ENCODE measurements around the gene DPY19L1.
"Not testable (repeated sequence)": the region's sequence is repeated elsewhere in the genome, so short reads cannot be mapped to it uniquely, and the experiment has no call there.

DPY19L1 gene

DNA sequence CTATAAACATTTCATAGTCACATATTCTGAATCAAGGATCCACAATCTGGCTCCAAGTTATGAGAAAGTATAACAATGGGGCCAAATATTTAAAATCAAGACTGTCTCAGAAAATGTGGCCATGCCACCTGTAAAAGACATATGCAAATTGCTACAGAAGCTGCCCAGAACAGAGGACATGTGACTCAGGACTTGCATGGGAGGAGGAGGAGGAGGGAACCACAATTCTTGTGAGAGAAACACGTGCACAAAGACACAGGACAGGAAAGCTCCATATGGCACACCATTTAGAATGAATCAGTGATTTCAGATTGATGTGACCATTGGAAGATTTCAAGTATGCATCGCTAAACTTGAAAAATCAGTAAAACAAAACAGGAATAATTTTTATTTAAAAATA, 133.4 kb downstream of the DPY19L1 start:
- H3K36me3 Mint-ChIP-seq (ENCODE audit: low read depth); H3K27ac Mint-ChIP-seq; H3K4me3 Mint-ChIP-seq; DNase-seq (ENCODE audit: low spot score); H3K9me3 Mint-ChIP-seq; H3K4me1 Mint-ChIP-seq (ENCODE audit: low read depth): not testable (repeated sequence)
- peaks cover 16% of the 10 kb centered on the region for H3K27me3 Mint-ChIP-seq (ENCODE audit: low read depth)

DNA sequence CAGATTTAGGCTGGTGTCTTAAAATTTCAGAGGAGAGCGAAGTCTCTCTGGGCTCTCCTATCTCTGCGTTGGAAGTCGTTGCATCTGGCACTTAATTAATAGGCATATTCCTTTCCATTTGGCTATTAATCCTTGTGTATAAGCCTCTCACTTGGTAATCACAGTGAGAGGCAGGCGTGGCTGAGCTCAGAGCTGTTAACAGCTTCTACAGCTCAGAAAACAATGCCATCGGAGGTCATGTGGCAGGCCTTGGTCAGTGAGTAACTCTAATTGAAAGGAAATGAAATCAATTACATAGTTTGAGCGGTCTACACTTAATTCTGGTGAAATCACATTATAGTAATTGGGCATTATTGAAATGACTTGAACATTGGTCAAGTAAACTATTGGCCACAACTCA, 135.1 kb downstream of the DPY19L1 start:
- Mint-ChIP-seq H3K4me3 (no peak overlapping the region), H3K9me3 (no peaks in the 10 kb centered on the region), H3K4me1 (ENCODE audit: low read depth) (no peaks in the 10 kb centered on the region), H3K27ac (no peak overlapping the region), H3K27me3 (ENCODE audit: low read depth) (peaks cover 16% of the 10 kb centered on the region), H3K36me3 (ENCODE audit: low read depth) (no peaks in the 10 kb centered on the region)
- no peak for DNase-seq (ENCODE audit: low spot score)

DNA sequence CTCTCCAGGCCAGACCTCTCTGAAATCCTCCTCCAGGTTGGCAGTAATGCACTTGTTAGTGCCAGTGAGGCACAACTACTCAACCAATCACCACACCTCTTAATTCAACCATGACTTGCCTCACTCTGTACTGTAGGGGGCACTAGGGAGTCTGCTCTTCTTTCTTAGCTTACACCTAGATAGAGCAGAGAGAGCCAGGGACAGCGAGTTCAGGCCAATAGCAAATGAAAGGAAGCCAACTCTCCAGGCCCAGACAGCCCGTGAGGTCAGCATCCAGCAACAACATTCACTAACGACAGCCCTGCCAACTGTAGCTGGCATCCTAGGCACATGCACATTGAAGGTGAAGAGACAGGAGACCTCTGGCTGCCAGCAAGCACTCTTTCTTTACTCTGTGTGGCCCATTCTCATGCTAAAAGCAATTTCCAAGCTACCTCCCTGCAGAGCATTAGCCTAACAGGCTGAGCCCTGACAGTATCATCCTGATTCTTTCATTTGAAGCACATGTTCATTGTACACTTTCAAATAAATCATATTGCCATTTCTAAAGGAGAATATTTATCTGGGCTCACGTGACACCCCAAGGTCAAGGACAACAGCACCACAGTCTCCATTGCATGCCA, 136.3 kb downstream of the DPY19L1 start:
- Mint-ChIP-seq H3K4me3 (no peak overlapping the region), H3K27me3 (ENCODE audit: low read depth) (peaks cover 14% of the 10 kb centered on the region), H3K4me1 (ENCODE audit: low read depth) (no peaks in the 10 kb centered on the region), H3K27ac (no peak overlapping the region), H3K36me3 (ENCODE audit: low read depth) (no peaks in the 10 kb centered on the region), H3K9me3 (no peaks in the 10 kb centered on the region)
- DNase-seq (ENCODE audit: low spot score): no peak

DNA sequence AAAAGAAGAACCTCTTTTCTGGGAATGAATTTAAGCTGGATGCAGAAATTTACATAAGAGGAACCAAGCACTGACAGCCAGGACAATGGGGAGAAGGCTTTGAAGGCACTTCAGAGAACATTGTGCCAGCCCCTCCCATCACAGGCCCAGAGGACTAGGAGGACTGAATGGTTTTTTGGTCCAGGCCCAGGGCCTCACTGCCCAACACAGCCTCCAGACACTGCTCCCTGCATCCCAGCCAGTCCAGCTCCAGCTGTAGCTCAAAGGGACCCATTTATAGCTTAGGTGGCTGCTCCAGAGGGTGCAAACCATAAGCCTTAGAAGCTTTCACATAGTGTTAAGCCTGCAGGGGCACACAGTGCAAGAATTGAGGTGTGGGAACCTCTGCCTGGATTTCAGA, 142.1 kb downstream of the DPY19L1 start:
- H3K27ac Mint-ChIP-seq: no peak overlapping the region
- H3K36me3 Mint-ChIP-seq (ENCODE audit: low read depth): no peaks in the 10 kb centered on the region
- no peak for DNase-seq (ENCODE audit: low spot score)
- H3K4me1 Mint-ChIP-seq (ENCODE audit: low read depth): no peaks in the 10 kb centered on the region
- H3K4me3 Mint-ChIP-seq: no peak overlapping the region
- H3K9me3 Mint-ChIP-seq: peaks cover 5% of the 10 kb centered on the region
- no peaks in the 10 kb centered on the region for H3K27me3 Mint-ChIP-seq (ENCODE audit: low read depth)

DNA sequence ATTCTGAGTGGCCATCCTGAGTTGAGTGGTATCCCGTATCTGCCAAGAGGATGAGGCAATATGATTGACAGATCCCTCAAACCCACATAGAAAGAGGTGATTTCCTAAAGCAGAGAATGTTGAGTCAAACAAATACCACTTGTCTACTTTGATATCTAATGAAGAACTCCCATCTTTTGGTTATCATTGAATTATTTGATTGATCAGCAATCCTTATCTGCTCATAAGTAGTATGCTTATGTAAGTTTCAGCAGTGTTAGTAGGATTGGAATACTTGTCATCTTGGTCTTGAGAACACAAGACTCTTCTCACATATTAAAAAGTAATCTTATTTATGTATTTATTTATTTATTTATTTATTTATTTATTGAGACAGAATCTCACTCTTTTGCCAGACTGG, 147.3 kb downstream of the DPY19L1 start:
- Mint-ChIP-seq H3K9me3 (peaks cover 8% of the 10 kb centered on the region), H3K27me3 (ENCODE audit: low read depth) (peaks cover 2% of the 10 kb centered on the region)

DNA sequence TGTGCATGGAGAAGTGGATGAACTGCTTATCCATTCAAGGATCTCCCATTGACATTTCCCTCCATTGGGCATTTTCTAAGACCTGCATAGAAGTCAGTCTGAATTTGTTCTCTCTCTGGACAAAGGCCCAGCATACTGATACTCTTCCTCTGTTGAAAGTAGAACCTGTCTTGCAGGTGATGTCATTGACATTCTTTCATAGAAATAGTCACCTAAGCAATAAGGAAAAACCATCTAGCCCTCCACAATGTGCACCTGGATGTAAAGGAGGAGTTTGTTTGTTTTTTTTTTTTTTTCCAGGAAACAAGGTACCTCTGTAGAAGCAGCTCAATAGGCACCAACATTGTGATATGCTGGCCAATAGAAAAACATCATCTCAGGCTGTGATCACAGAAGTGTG, 150.4 kb downstream of the DPY19L1 start:
- Mint-ChIP-seq H3K4me3 (no peak overlapping the region), H3K9me3 (peaks cover 15% of the 10 kb centered on the region), H3K27me3 (ENCODE audit: low read depth) (peaks cover 2% of the 10 kb centered on the region), H3K27ac (no peak overlapping the region), H3K36me3 (ENCODE audit: low read depth) (no peaks in the 10 kb centered on the region), H3K4me1 (ENCODE audit: low read depth) (no peaks in the 10 kb centered on the region)
- DNase-seq (ENCODE audit: low spot score): no peak

More for the DNA sequence above, 147.3 kb downstream of the DPY19L1 start:
- DNase-seq (ENCODE audit: low spot score): no peak
- Mint-ChIP-seq H3K4me3 (no peak overlapping the region), H3K4me1 (ENCODE audit: low read depth) (no peaks in the 10 kb centered on the region), H3K36me3 (ENCODE audit: low read depth) (no peaks in the 10 kb centered on the region), H3K27ac (no peak overlapping the region)

DNA sequence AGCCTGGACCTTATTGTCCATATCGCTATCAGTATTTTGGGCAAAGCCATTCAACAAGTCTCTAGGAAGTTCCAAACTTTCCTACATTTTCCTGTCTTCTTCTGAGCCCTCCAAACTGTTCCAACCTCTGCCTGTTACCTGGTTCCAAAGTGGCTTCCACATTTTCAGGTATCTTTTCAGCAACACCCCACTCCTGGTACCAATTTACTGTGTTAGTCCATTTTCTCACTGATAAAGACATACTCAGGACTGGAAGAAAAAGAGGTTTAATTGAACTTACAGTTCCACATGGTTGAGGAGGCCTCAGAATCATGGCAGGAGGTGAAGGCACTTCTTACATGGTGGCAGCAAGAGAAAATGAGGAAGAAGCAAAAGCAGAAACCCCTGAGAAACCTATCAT, 153.4 kb downstream of the DPY19L1 start:
- H3K4me3 Mint-ChIP-seq; H3K4me1 Mint-ChIP-seq (ENCODE audit: low read depth); H3K27me3 Mint-ChIP-seq (ENCODE audit: low read depth); H3K36me3 Mint-ChIP-seq (ENCODE audit: low read depth); DNase-seq (ENCODE audit: low spot score); H3K27ac Mint-ChIP-seq: not testable (repeated sequence)
- peaks cover 17% of the 10 kb centered on the region for H3K9me3 Mint-ChIP-seq

DNA sequence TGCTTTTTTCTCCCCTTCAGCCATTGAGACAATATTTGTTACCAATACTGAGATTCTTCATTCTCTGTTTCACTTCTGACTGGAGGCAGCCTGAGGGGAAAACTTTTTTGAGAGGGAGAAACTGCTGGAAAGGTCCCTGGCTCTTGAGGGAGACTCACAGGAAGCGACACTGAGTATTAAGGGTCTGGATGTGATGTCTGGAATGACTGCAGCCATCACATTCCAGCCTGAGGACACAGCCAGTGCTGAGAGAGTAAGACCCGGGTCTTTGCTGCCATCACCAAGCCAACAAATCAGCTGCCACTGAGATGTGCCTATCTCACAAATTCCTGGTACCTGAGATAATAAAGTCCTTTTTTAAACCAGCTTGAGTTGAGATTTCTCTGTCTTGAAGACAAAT, 157.4 kb downstream of the DPY19L1 start:
- no peaks in the 10 kb centered on the region for H3K27me3 Mint-ChIP-seq (ENCODE audit: low read depth)
- no peaks in the 10 kb centered on the region for H3K36me3 Mint-ChIP-seq (ENCODE audit: low read depth)
- no peak overlapping the region for H3K27ac Mint-ChIP-seq
- no peak for DNase-seq (ENCODE audit: low spot score)
- H3K9me3 Mint-ChIP-seq: peaks cover 14% of the 10 kb centered on the region
- no peaks in the 10 kb centered on the region for H3K4me1 Mint-ChIP-seq (ENCODE audit: low read depth)
- H3K4me3 Mint-ChIP-seq: no peak overlapping the region

DNA sequence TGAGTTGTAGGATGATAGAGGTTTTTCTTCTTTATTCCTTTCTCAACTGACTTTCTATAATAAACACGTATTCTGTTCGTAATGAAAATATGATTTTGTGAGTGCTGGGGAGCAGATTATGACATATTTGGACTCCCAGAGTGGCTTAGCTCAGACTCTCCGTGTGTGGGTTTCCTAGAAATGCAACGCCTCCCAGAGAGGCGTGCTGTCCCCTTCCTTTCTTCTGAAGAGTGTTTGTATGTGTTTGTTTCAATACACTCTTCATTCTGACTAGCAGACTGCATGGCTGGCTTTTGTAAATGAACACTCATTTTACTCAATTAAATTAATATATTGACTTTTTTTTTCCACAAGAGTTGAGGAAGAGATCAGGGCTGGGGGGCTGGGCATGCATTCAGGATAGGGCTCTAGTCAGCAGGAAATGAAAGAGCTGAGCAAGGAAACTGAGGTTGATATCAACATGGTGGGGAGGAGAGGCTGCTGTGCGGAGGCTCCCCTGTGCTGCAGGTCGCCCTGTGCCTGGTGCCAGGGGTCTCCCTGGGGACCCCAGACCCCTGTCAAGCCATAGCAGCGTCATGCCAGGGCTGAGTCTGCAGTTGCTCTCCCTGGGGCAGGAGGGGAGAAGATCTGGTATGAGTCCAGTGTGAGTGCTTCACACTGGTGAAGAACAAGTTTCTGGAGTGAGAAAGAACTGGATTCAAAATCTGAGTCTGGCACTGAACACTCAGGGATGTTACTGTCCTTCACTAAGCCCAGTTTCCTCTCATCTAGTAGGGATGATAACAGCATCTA, 158.1 kb downstream of the DPY19L1 start:
- not testable (repeated sequence) for H3K4me1 Mint-ChIP-seq (ENCODE audit: low read depth); H3K27me3 Mint-ChIP-seq (ENCODE audit: low read depth); H3K36me3 Mint-ChIP-seq (ENCODE audit: low read depth); H3K4me3 Mint-ChIP-seq; H3K27ac Mint-ChIP-seq; DNase-seq (ENCODE audit: low spot score)
- H3K9me3 Mint-ChIP-seq: peaks cover 12% of the 10 kb centered on the region

Data from T-helper 2 cell treated with Interferon-gamma antibody and Interleukin-4, amounts not matched to agents 5 μg/mL and 100 μg/mL, for 36 hours (primary cell).